MM.1S (cell line): Measurements from ENCODE around the gene PRH1.

Experiments
- DNase-seq: peaks from one replicate; pipeline ENCODE4 v3.0.0-alpha.2; 2015
- H2AFZ ChIP-seq: fragments of 300-600 bp; sonication (generic); 2 replicates; pipeline ENCODE4 v1.6.0; 2016; ENCODE audit warnings: antibody characterized with exemption, low read length
- H3F3A ChIP-seq: fragments of 300-600 bp; sonication (generic); 2 replicates; pipeline ENCODE4 v1.6.1; 2016; ENCODE audit warnings: mild to moderate bottlenecking, antibody characterized with exemption, low read length, moderate library complexity, mixed read lengths; ENCODE audit not compliant: insufficient read depth
- H3K27ac ChIP-seq: fragments of 300-600 bp; sonication (generic); 2 replicates; pipeline ENCODE4 v1.5.1; 2016; ENCODE audit warnings: mild to moderate bottlenecking, low read length
- H3K27me3 ChIP-seq: fragments of 300-600 bp; sonication (generic); replicated peaks from 2 replicates; pipeline ENCODE4 v1.6.0; 2016; ENCODE audit warnings: low read length; ENCODE audit not compliant: insufficient read depth
- H3K36me3 ChIP-seq: fragments of 300-600 bp; sonication (generic); replicated peaks from 2 replicates; pipeline ENCODE4 v1.6.1; 2016; ENCODE audit warnings: mild to moderate bottlenecking, low read length, mixed read lengths; ENCODE audit not compliant: insufficient read depth
- H3K4me1 ChIP-seq: fragments of 300-600 bp; sonication (generic); 2 replicates; pipeline ENCODE4 v1.6.1; 2016; ENCODE audit warnings: low read length, mixed read lengths
- H3K4me2 ChIP-seq: fragments of 300-600 bp; sonication (generic); 2 replicates; pipeline ENCODE4 v1.6.0; 2016; ENCODE audit warnings: low read depth, low read length
- H3K4me3 ChIP-seq: fragments of 300-600 bp; sonication (generic); 2 replicates; pipeline ENCODE4 v1.5.1; 2016; ENCODE audit warnings: low read length, mixed read lengths
- H3K79me2 ChIP-seq: fragments of 300-600 bp; sonication (generic); 2 replicates; pipeline ENCODE4 v1.6.1; 2016; ENCODE audit warnings: mixed run types, low read length, mixed read lengths
- H3K9ac ChIP-seq: fragments of 300-600 bp; sonication (generic); 2 replicates; pipeline ENCODE4 v1.6.1; 2016; ENCODE audit warnings: low read length, mixed read lengths
- H3K9me2 ChIP-seq: fragments of 300-600 bp; sonication (generic); replicated peaks from 2 replicates; pipeline ENCODE4 v1.6.1; 2016; ENCODE audit warnings: mild to moderate bottlenecking, low read length, mixed read lengths; ENCODE audit not compliant: insufficient read depth
- H3K9me3 ChIP-seq: fragments of 300-600 bp; sonication (generic); replicated peaks from 2 replicates; pipeline ENCODE4 v1.6.1; 2016; ENCODE audit warnings: mild to moderate bottlenecking, low read length, mixed read lengths; ENCODE audit not compliant: insufficient read depth
- H4K20me1 ChIP-seq: fragments of 300-600 bp; sonication (generic); 2 replicates; pipeline ENCODE4 v1.6.1; 2016; ENCODE audit warnings: mild to moderate bottlenecking, low read length, moderate library complexity, mixed read lengths; ENCODE audit not compliant: insufficient read depth
- CTCF ChIP-seq: fragments of 300-600 bp; sonication (generic); IDR thresholded peaks from 2 replicates; pipeline ENCODE4 v1.5.1; 2016; ENCODE audit warnings: antibody characterized with exemption, low read length, mixed read lengths
- EZH2 ChIP-seq: fragments of 300-600 bp; sonication (generic); optimal IDR thresholded peaks from 2 replicates; pipeline ENCODE3; 2017; ENCODE audit warnings: low read depth, mild to moderate bottlenecking, antibody characterized with exemption, low read length, mixed read lengths
- EZH2phosphoT487 ChIP-seq: fragments of 300-600 bp; sonication (generic); IDR thresholded peaks from 2 replicates; pipeline ENCODE4 v1.6.1; 2018; ENCODE audit warnings: antibody characterized with exemption, low read length

The PRH1 gene

DNA sequence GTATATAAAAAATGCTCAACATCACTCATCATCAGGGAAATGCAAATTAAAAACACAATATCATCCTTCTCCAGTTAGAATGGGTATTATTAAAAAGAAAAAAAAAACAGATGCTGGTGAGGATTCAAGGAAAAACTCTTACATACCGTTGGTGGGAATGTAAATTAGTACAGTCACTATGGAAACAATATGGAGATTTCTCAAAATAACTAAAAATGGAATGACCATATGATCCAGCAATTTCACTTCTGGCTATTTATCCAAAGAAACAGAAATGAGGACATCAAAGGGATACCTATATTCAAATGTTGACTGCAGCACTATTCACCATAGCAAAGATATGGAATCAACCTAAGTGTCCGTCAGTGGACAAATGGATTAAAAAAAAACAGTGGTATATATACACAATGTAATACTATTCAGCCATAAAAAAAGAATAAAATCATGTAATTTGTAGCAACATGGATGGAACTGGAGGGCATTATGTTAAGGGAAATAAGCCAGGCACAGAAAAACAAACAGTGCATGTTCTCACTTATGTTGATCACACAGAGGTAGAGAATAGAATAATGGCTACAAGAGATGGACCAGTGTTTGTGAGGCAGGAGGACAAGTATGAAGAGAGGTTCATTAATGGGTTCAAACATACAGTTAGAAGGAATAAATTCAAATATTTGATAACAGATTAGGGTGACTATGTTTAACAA, 20.4 kb downstream of the PRH1 start:
- H3K9me3 ChIP-seq = no peaks in the 10 kb centered on the region
- no peaks in the 10 kb centered on the region for H3K9me2 ChIP-seq
- no peak overlapping the region for H3K4me2 ChIP-seq
- H3K4me1 ChIP-seq = no peaks in the 10 kb centered on the region
- H3K27ac ChIP-seq = no peak overlapping the region
- no peaks in the 10 kb centered on the region for H3K27me3 ChIP-seq
- no peak for DNase-seq
- H3K36me3 ChIP-seq = no peaks in the 10 kb centered on the region
- no peak overlapping the region for H3K4me3 ChIP-seq
- H2AFZ ChIP-seq = no peak overlapping the region
- H3K9ac ChIP-seq = no peak overlapping the region
- TF ChIP-seq CTCF (no peak), EZH2 (no peak), EZH2phosphoT487 (no peak)
- no peaks in the 10 kb centered on the region for H3F3A ChIP-seq
- H4K20me1 ChIP-seq = no peaks in the 10 kb centered on the region
- no peaks in the 10 kb centered on the region for H3K79me2 ChIP-seq

DNA sequence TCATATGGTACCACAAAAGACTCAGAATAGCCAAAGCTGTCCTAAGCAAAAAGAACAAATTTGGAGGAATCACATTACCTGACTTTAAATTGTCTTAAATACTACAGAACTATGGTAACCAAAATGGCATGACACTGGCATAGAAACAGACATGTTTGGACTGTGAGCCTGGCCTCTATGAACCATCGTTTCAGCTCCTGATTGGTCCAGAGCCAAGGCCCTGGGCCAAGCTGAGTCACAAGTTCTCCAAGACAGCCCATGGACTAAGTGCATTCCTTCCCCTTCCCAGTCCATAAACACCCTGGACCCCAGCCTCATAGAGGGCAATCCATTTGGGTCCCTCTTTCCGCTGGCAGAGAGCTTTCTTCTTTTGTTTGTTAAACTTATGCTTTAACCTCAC, 22.7 kb downstream of the PRH1 start:
- no peaks in the 10 kb centered on the region for H3K9me2 ChIP-seq
- no peaks in the 10 kb centered on the region for H3K4me1 ChIP-seq
- H3K4me3 ChIP-seq = no peak overlapping the region
- H2AFZ ChIP-seq = no peak overlapping the region
- H3K4me2 ChIP-seq = no peak overlapping the region
- TF ChIP-seq EZH2phosphoT487 = no peak
- TF ChIP-seq EZH2 = no peak
- no peak for TF ChIP-seq CTCF
- H3K79me2 ChIP-seq = no peaks in the 10 kb centered on the region
- H3K27me3 ChIP-seq = no peaks in the 10 kb centered on the region
- H3K36me3 ChIP-seq = no peaks in the 10 kb centered on the region
- H3K27ac ChIP-seq = no peak overlapping the region
- no peaks in the 10 kb centered on the region for H3K9me3 ChIP-seq
- no peaks in the 10 kb centered on the region for H3F3A ChIP-seq
- no peak for DNase-seq
- H4K20me1 ChIP-seq = no peaks in the 10 kb centered on the region
- no peak overlapping the region for H3K9ac ChIP-seq

GRCh38 chr12:10855807-10856206, 28.2 kb downstream of the PRH1 start:
- no peaks in the 10 kb centered on the region for H3K79me2 ChIP-seq

More at GRCh38 chr12:10855807-10856206, 28.2 kb downstream of the PRH1 start:
- no peak overlapping the region for H3K9ac ChIP-seq
- no peaks in the 10 kb centered on the region for H3K9me3 ChIP-seq
- no peak for DNase-seq
- H3K27ac ChIP-seq = no peak overlapping the region
- no peaks in the 10 kb centered on the region for H3K9me2 ChIP-seq
- TF ChIP-seq EZH2 (no peak), CTCF (no peak), EZH2phosphoT487 (no peak)
- no peak overlapping the region for H2AFZ ChIP-seq
- no peak overlapping the region for H3K4me3 ChIP-seq
- H4K20me1 ChIP-seq = no peaks in the 10 kb centered on the region
- no peaks in the 10 kb centered on the region for H3K27me3 ChIP-seq
- H3K4me1 ChIP-seq = no peaks in the 10 kb centered on the region
- no peak overlapping the region for H3K4me2 ChIP-seq
- H3K36me3 ChIP-seq = no peaks in the 10 kb centered on the region
- no peaks in the 10 kb centered on the region for H3F3A ChIP-seq
